ENCODE measurements around the gene FAP. TPM values are rescaled to one million over a fixed set of nuclear protein-coding genes. Genes with fewer than 3 reads are reported as not detected.

Gene FAP
- total RNA-seq, 2 donors from 2014 or later: not detected

- no peaks in the 10 kb centered on the region for H3K4me1 ChIP-seq (ENCODE audit: control insufficient read depth, insufficient read depth, low read length)
- TF ChIP-seq, protein P1, sequence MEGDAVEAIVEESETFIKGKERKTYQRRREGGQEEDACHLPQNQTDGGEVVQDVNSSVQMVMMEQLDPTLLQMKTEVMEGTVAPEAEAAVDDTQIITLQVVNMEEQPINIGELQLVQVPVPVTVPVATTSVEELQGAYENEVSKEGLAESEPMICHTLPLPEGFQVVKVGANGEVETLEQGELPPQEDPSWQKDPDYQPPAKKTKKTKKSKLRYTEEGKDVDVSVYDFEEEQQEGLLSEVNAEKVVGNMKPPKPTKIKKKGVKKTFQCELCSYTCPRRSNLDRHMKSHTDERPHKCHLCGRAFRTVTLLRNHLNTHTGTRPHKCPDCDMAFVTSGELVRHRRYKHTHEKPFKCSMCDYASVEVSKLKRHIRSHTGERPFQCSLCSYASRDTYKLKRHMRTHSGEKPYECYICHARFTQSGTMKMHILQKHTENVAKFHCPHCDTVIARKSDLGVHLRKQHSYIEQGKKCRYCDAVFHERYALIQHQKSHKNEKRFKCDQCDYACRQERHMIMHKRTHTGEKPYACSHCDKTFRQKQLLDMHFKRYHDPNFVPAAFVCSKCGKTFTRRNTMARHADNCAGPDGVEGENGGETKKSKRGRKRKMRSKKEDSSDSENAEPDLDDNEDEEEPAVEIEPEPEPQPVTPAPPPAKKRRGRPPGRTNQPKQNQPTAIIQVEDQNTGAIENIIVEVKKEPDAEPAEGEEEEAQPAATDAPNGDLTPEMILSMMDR (conservative IDR thresholded peaks at IDR 0.05): peak; percentile 45
- Mint-ChIP-seq H3K27ac (no peak overlapping the region), H3K4me3 (no peak overlapping the region), H3K36me3 (ENCODE audit: low read depth) (no peaks in the 10 kb centered on the region), H3K4me1 (no peaks in the 10 kb centered on the region), H3K9me3 (no peaks in the 10 kb centered on the region), H3K27me3 (ENCODE audit: insufficient read depth) (peaks cover 3% of the 10 kb centered on the region)
- DNase-seq: no peak
- no peak overlapping the region for H3K27ac ChIP-seq (ENCODE audit: low read depth, low read length)
- no peaks in the 10 kb centered on the region for H3K27me3 ChIP-seq (ENCODE audit: control insufficient read depth, insufficient read depth, low read length, poor library complexity, severe bottlenecking)
- no peaks in the 10 kb centered on the region for H3K36me3 ChIP-seq (ENCODE audit: control insufficient read depth, insufficient read depth, low read length)
- no peak overlapping the region for H3K9ac ChIP-seq (ENCODE audit: extremely low read depth, low read length, poor library complexity, severe bottlenecking)
- 60 to 86% methylated on average over 1 to 3 of the region's 3 CpGs for WGBS, 2 experiments (ENCODE audit: insufficient coverage in 1 of 2, insufficient read length in 1 of 2)
- H3K9me3 ChIP-seq (ENCODE audit: control insufficient read depth, low read length): no peaks in the 10 kb centered on the region
- H3K4me3 ChIP-seq (ENCODE audit: low read length): no peak overlapping the region
Observed at GRCh38 chr2:162155093-162155492, 88.2 kb downstream of the FAP start.

DNA sequence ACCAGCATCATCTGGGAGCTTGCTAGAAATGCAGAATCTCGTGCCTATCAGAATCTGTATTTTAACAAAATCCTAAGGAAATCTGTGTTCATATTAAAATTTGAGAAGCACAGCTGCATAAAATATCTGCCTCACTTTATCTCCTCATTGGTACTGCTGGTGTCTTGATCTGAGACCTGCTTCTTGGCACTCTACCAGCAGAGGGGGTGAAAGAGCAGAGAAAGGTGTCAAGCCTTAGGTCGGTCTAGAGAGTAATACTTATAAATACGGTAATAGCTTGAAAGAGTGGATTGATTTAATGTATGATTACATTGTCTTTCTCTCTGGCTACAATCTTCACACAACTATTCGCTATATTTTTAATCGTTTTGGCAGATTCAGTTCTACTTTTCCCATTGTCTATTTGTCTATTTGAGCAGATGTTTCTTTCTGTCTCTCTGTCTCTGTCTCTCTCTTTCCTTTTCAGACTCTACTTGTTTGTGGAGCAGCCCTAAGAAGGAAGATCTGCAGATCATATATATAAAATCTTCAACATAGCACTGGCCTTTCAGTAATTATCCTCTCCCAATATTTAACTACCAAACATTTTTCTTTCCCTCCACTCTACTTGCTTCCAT lies 89.5 kb downstream of the FAP start:
- peak; percentile 85 for DNase-seq
- Mint-ChIP-seq H3K27ac (no peak overlapping the region), H3K36me3 (ENCODE audit: low read depth) (no peaks in the 10 kb centered on the region), H3K4me1 (no peaks in the 10 kb centered on the region), H3K9me3 (no peaks in the 10 kb centered on the region), H3K4me3 (no peak overlapping the region), H3K27me3 (ENCODE audit: insufficient read depth) (peaks cover 7% of the 10 kb centered on the region)
- Histone ChIP-seq H3K9me3 (ENCODE audit: control insufficient read depth, low read length) (no peaks in the 10 kb centered on the region), H3K27ac (ENCODE audit: low read depth, low read length) (no peak overlapping the region), H3K9ac (ENCODE audit: extremely low read depth, low read length, poor library complexity, severe bottlenecking) (no peak overlapping the region), H3K4me3 (ENCODE audit: low read length) (no peak overlapping the region), H3K27me3 (ENCODE audit: control insufficient read depth, insufficient read depth, low read length, poor library complexity, severe bottlenecking) (no peaks in the 10 kb centered on the region), H3K4me1 (ENCODE audit: control insufficient read depth, insufficient read depth, low read length) (no peaks in the 10 kb centered on the region), H3K36me3 (ENCODE audit: control insufficient read depth, insufficient read depth, low read length) (no peaks in the 10 kb centered on the region)
- 0 to 5% methylated on average over 3 to 4 of the region's 5 CpGs for WGBS, 2 experiments (ENCODE audit: insufficient coverage in 1 of 2, insufficient read length in 1 of 2)
- TF ChIP-seq, protein P1 (conservative IDR thresholded peaks at IDR 0.05): peak; percentile 87

- DNase-seq: no peak
- 92 to 100% methylated on average over 1 to 2 of the region's 3 CpGs for WGBS, 2 experiments (ENCODE audit: insufficient coverage in 1 of 2, insufficient read length in 1 of 2)
- Histone ChIP-seq H3K27me3 (ENCODE audit: control insufficient read depth, insufficient read depth, low read length, poor library complexity, severe bottlenecking) (no peaks in the 10 kb centered on the region), H3K4me3 (ENCODE audit: low read length) (no peak within 1 kb of the TSS), H3K36me3 (ENCODE audit: control insufficient read depth, insufficient read depth, low read length) (no peaks in the 10 kb centered on the region), H3K9me3 (ENCODE audit: control insufficient read depth, low read length) (no peaks in the 10 kb centered on the region), H3K9ac (ENCODE audit: extremely low read depth, low read length, poor library complexity, severe bottlenecking) (no peak within 1 kb of the TSS), H3K4me1 (ENCODE audit: control insufficient read depth, insufficient read depth, low read length) (no peaks in the 10 kb centered on the region), H3K27ac (ENCODE audit: low read depth, low read length) (no peak within 1 kb of the TSS)
- H3K4me3 Mint-ChIP-seq: no peak within 1 kb of the TSS
- H3K27me3 Mint-ChIP-seq (ENCODE audit: insufficient read depth): peaks cover 7% of the 10 kb centered on the region
- no peaks in the 10 kb centered on the region for H3K36me3 Mint-ChIP-seq (ENCODE audit: low read depth)
- no peaks in the 10 kb centered on the region for H3K4me1 Mint-ChIP-seq
- H3K9me3 Mint-ChIP-seq: no peaks in the 10 kb centered on the region
- TF ChIP-seq, protein P1 (conservative IDR thresholded peaks at IDR 0.05): no peak
- no peak within 1 kb of the TSS for H3K27ac Mint-ChIP-seq
Observed at GRCh38 chr2:162152147-162152546, 91.1 kb downstream of the FAP start, which contains the start of gene GCG. GCG (minus strand) TSS chr2:162152247; CDS start chr2:162149178, 3,069 bp downstream.
